ENCODE data around the gene IL13RA1.
"Not testable (repeated sequence)": the region's sequence is repeated elsewhere in the genome, so short reads cannot be mapped to it uniquely, and the experiment has no call there.

IL13RA1 gene

GRCh38 chrX:118727686-118728339 is 407 bp downstream of the IL13RA1 start:
- no peaks in the 10 kb centered on the region for H3K36me3 ChIP-seq (ENCODE audit: control insufficient read depth in 2 of 2, insufficient read depth in 2 of 2, low read length in 2 of 2)
- peak overlapping the region; percentile 89 to 94 for H3K27ac ChIP-seq (ENCODE audit: low read depth in 2 of 2, low read length in 2 of 2)
- H3K4me1 ChIP-seq (ENCODE audit: control insufficient read depth in 2 of 2, insufficient read depth in 2 of 2, low read length in 2 of 2) = peaks cover 20 to 25% of the 10 kb centered on the region in 2 donors
- peak overlapping the region; percentile 65 to 76 for H3K4me3 ChIP-seq (ENCODE audit: low read length in 2 of 2)
- no peaks in the 10 kb centered on the region for H3K27me3 ChIP-seq (ENCODE audit: control insufficient read depth in 2 of 2, insufficient read depth in 2 of 2, low read length in 2 of 2)
- peak overlapping the region; percentile 47 to 78 for H3K9ac ChIP-seq (ENCODE audit: low read depth in 1 of 2, low read length in 2 of 2)
- H3K9me3 ChIP-seq (ENCODE audit: control insufficient read depth in 2 of 2, low read length in 2 of 2) = no peaks in the 10 kb centered on the region

GRCh38 chrX:118729042-118729652 is 1.7 kb downstream of the IL13RA1 start:
- Histone ChIP-seq H3K27ac (ENCODE audit: low read depth in 2 of 2, low read length in 2 of 2) (peak overlapping the region; percentile 89 to 94), H3K9ac (ENCODE audit: low read depth in 1 of 2, low read length in 2 of 2) (peak overlapping the region; percentile 38 to 78), H3K9me3 (ENCODE audit: control insufficient read depth in 2 of 2, low read length in 2 of 2) (no peaks in the 10 kb centered on the region), H3K4me1 (ENCODE audit: control insufficient read depth in 2 of 2, insufficient read depth in 2 of 2, low read length in 2 of 2) (peaks cover 20 to 25% of the 10 kb centered on the region in 2 donors), H3K4me3 (ENCODE audit: low read length in 2 of 2) (peak overlapping the region; percentile 18 to 76), H3K36me3 (ENCODE audit: control insufficient read depth in 2 of 2, insufficient read depth in 2 of 2, low read length in 2 of 2) (no peaks in the 10 kb centered on the region), H3K27me3 (ENCODE audit: control insufficient read depth in 2 of 2, insufficient read depth in 2 of 2, low read length in 2 of 2) (no peaks in the 10 kb centered on the region)

- H3K9ac ChIP-seq (ENCODE audit: low read depth in 1 of 2, low read length in 2 of 2) = no peak overlapping the region
- peaks cover 15% of the 10 kb centered on the region in 2 donors for H3K4me1 ChIP-seq (ENCODE audit: control insufficient read depth in 2 of 2, insufficient read depth in 2 of 2, low read length in 2 of 2)
- no peaks in the 10 kb centered on the region for H3K9me3 ChIP-seq (ENCODE audit: control insufficient read depth in 2 of 2, low read length in 2 of 2)
- H3K27ac ChIP-seq (ENCODE audit: low read depth in 2 of 2, low read length in 2 of 2) = peak overlapping the region in 1 of 2 donors; percentile 32
- no peaks in the 10 kb centered on the region for H3K36me3 ChIP-seq (ENCODE audit: control insufficient read depth in 2 of 2, insufficient read depth in 2 of 2, low read length in 2 of 2)
- peak overlapping the region in 1 of 2 donors; percentile 34 for H3K4me3 ChIP-seq (ENCODE audit: low read length in 2 of 2)
- H3K27me3 ChIP-seq (ENCODE audit: control insufficient read depth in 2 of 2, insufficient read depth in 2 of 2, low read length in 2 of 2) = no peaks in the 10 kb centered on the region
Measured at GRCh38 chrX:118730500-118731247, 3.3 kb downstream of the IL13RA1 start.

- H3K4me3 ChIP-seq (ENCODE audit: low read length in 2 of 2); H3K4me1 ChIP-seq (ENCODE audit: control insufficient read depth in 2 of 2, insufficient read depth in 2 of 2, low read length in 2 of 2); H3K9me3 ChIP-seq (ENCODE audit: control insufficient read depth in 2 of 2, low read length in 2 of 2); H3K9ac ChIP-seq (ENCODE audit: low read depth in 1 of 2, low read length in 2 of 2); H3K27me3 ChIP-seq (ENCODE audit: control insufficient read depth in 2 of 2, insufficient read depth in 2 of 2, low read length in 2 of 2); H3K27ac ChIP-seq (ENCODE audit: low read depth in 2 of 2, low read length in 2 of 2); H3K36me3 ChIP-seq (ENCODE audit: control insufficient read depth in 2 of 2, insufficient read depth in 2 of 2, low read length in 2 of 2): not testable (repeated sequence)
Measured at GRCh38 chrX:118732551-118732950, 5.1 kb downstream of the IL13RA1 start.

GRCh38 chrX:118734909-118735308 is 7.5 kb downstream of the IL13RA1 start:
- no peaks in the 10 kb centered on the region for H3K9me3 ChIP-seq (ENCODE audit: control insufficient read depth in 2 of 2, low read length in 2 of 2)
- H3K27me3 ChIP-seq (ENCODE audit: control insufficient read depth in 2 of 2, insufficient read depth in 2 of 2, low read length in 2 of 2) = peaks cover 0 to 1% of the 10 kb centered on the region in 2 donors
- H3K36me3 ChIP-seq (ENCODE audit: control insufficient read depth in 2 of 2, insufficient read depth in 2 of 2, low read length in 2 of 2) = no peaks in the 10 kb centered on the region
- H3K9ac ChIP-seq (ENCODE audit: low read depth in 1 of 2, low read length in 2 of 2) = no peak overlapping the region
- H3K27ac ChIP-seq (ENCODE audit: low read depth in 2 of 2, low read length in 2 of 2) = no peak overlapping the region
- H3K4me3 ChIP-seq (ENCODE audit: low read length in 2 of 2) = no peak overlapping the region
- H3K4me1 ChIP-seq (ENCODE audit: control insufficient read depth in 2 of 2, insufficient read depth in 2 of 2, low read length in 2 of 2) = peaks cover 0 to 2% of the 10 kb centered on the region in 2 donors

GRCh38 chrX:118736394-118737010 is 9.1 kb downstream of the IL13RA1 start:
- Histone ChIP-seq H3K9ac (ENCODE audit: low read depth in 1 of 2, low read length in 2 of 2) (no peak overlapping the region), H3K9me3 (ENCODE audit: control insufficient read depth in 2 of 2, low read length in 2 of 2) (no peaks in the 10 kb centered on the region), H3K27ac (ENCODE audit: low read depth in 2 of 2, low read length in 2 of 2) (no peak overlapping the region)

GRCh38 chrX:118739577-118739976 is 12.2 kb downstream of the IL13RA1 start:
- Histone ChIP-seq H3K4me1 (ENCODE audit: control insufficient read depth in 2 of 2, insufficient read depth in 2 of 2, low read length in 2 of 2) (peaks cover 0 to 3% of the 10 kb centered on the region in 2 donors), H3K27me3 (ENCODE audit: control insufficient read depth in 2 of 2, insufficient read depth in 2 of 2, low read length in 2 of 2) (peaks cover 0 to 3% of the 10 kb centered on the region in 2 donors), H3K9me3 (ENCODE audit: control insufficient read depth in 2 of 2, low read length in 2 of 2) (no peaks in the 10 kb centered on the region), H3K4me3 (ENCODE audit: low read length in 2 of 2) (no peak overlapping the region), H3K36me3 (ENCODE audit: control insufficient read depth in 2 of 2, insufficient read depth in 2 of 2, low read length in 2 of 2) (no peaks in the 10 kb centered on the region), H3K9ac (ENCODE audit: low read depth in 1 of 2, low read length in 2 of 2) (no peak overlapping the region), H3K27ac (ENCODE audit: low read depth in 2 of 2, low read length in 2 of 2) (no peak overlapping the region)

More at GRCh38 chrX:118736394-118737010, 9.1 kb downstream of the IL13RA1 start:
- peaks cover 0 to 3% of the 10 kb centered on the region in 2 donors for H3K4me1 ChIP-seq (ENCODE audit: control insufficient read depth in 2 of 2, insufficient read depth in 2 of 2, low read length in 2 of 2)
- no peaks in the 10 kb centered on the region for H3K36me3 ChIP-seq (ENCODE audit: control insufficient read depth in 2 of 2, insufficient read depth in 2 of 2, low read length in 2 of 2)
- H3K4me3 ChIP-seq (ENCODE audit: low read length in 2 of 2) = no peak overlapping the region
- H3K27me3 ChIP-seq (ENCODE audit: control insufficient read depth in 2 of 2, insufficient read depth in 2 of 2, low read length in 2 of 2) = peaks cover 0 to 1% of the 10 kb centered on the region in 2 donors

- H3K36me3 ChIP-seq (ENCODE audit: control insufficient read depth in 2 of 2, insufficient read depth in 2 of 2, low read length in 2 of 2) = no peaks in the 10 kb centered on the region
- H3K4me1 ChIP-seq (ENCODE audit: control insufficient read depth in 2 of 2, insufficient read depth in 2 of 2, low read length in 2 of 2) = peaks cover 0 to 3% of the 10 kb centered on the region in 2 donors
- H3K27ac ChIP-seq (ENCODE audit: low read depth in 2 of 2, low read length in 2 of 2) = no peak overlapping the region
- H3K9ac ChIP-seq (ENCODE audit: low read depth in 1 of 2, low read length in 2 of 2) = no peak overlapping the region
- no peak overlapping the region for H3K4me3 ChIP-seq (ENCODE audit: low read length in 2 of 2)
- H3K27me3 ChIP-seq (ENCODE audit: control insufficient read depth in 2 of 2, insufficient read depth in 2 of 2, low read length in 2 of 2) = peaks cover 0 to 3% of the 10 kb centered on the region in 2 donors
- no peaks in the 10 kb centered on the region for H3K9me3 ChIP-seq (ENCODE audit: control insufficient read depth in 2 of 2, low read length in 2 of 2)
Measured at GRCh38 chrX:118740276-118740889, 13.0 kb downstream of the IL13RA1 start.

- Histone ChIP-seq H3K4me1 (ENCODE audit: control insufficient read depth in 2 of 2, insufficient read depth in 2 of 2, low read length in 2 of 2) (peaks cover 0 to 3% of the 10 kb centered on the region in 2 donors), H3K9ac (ENCODE audit: low read depth in 1 of 2, low read length in 2 of 2) (no peak overlapping the region), H3K27ac (ENCODE audit: low read depth in 2 of 2, low read length in 2 of 2) (no peak overlapping the region), H3K36me3 (ENCODE audit: control insufficient read depth in 2 of 2, insufficient read depth in 2 of 2, low read length in 2 of 2) (no peaks in the 10 kb centered on the region), H3K27me3 (ENCODE audit: control insufficient read depth in 2 of 2, insufficient read depth in 2 of 2, low read length in 2 of 2) (peaks cover 0 to 3% of the 10 kb centered on the region in 2 donors), H3K9me3 (ENCODE audit: control insufficient read depth in 2 of 2, low read length in 2 of 2) (no peaks in the 10 kb centered on the region), H3K4me3 (ENCODE audit: low read length in 2 of 2) (no peak overlapping the region)
Measured at GRCh38 chrX:118742176-118742575, 14.8 kb downstream of the IL13RA1 start.
